Ammon's horn (tissue), 1 donor: ENCODE measurements around the gene ACMSD.
A peak's percentile ranks its signal among the peaks of the same experiment; 100 is the strongest.
"Not testable (repeated sequence)": the region's sequence is repeated elsewhere in the genome, so short reads cannot be mapped to it uniquely, and the experiment has no call there.

ENCODE experiments used
- DNase-seq: peaks from one replicate; pipeline ENCODE4 v3.0.0-alpha.2; 2016; ENCODE audit warnings: low spot score

Gene ACMSD

GRCh38 chr2:134838143-134838620 lies at the start of gene ACMSD:
Gene ACMSD (plus strand): TSS chr2:134838616. CDS start chr2:134838683, 67 bp downstream.
- no peak for DNase-seq

- no peak for DNase-seq
Measured at GRCh38 chr2:134790487-134790886, 47.9 kb upstream of the ACMSD start.

GRCh38 chr2:134791616-134792015 lies 46.8 kb upstream of the ACMSD start:
- peak; percentile 35 for DNase-seq

GRCh38 chr2:134792186-134792585 lies 46.2 kb upstream of the ACMSD start:
- DNase-seq, result peak; percentile 43

- DNase-seq, result no peak
Measured at GRCh38 chr2:134795765-134796164, 42.7 kb upstream of the ACMSD start.

- no peak for DNase-seq
Measured at GRCh38 chr2:134796373-134796772, 42.0 kb upstream of the ACMSD start.

GRCh38 chr2:134799936-134800335 lies 38.5 kb upstream of the ACMSD start:
- DNase-seq, result no peak

GRCh38 chr2:134800341-134800740 lies 38.1 kb upstream of the ACMSD start:
- DNase-seq, result no peak

- DNase-seq, result not testable (repeated sequence)
Measured at GRCh38 chr2:134803609-134804405, 34.6 kb upstream of the ACMSD start.

GRCh38 chr2:134815741-134816140 lies 22.7 kb upstream of the ACMSD start:
- DNase-seq, result no peak

GRCh38 chr2:134818321-134818720 lies 20.1 kb upstream of the ACMSD start:
- no peak for DNase-seq

GRCh38 chr2:134819334-134819733 lies 19.1 kb upstream of the ACMSD start:
- DNase-seq, result no peak

- no peak for DNase-seq
Measured at GRCh38 chr2:134823431-134823830, 15.0 kb upstream of the ACMSD start.

- no peak for DNase-seq
Measured at GRCh38 chr2:134823832-134824231, 14.6 kb upstream of the ACMSD start.

GRCh38 chr2:134825716-134826115 lies 12.7 kb upstream of the ACMSD start:
- not testable (repeated sequence) for DNase-seq

- DNase-seq, result no peak
Measured at GRCh38 chr2:134835471-134835870, 2.9 kb upstream of the ACMSD start.

- DNase-seq, result no peak
Measured at GRCh38 chr2:134836986-134837385, 1.4 kb upstream of the ACMSD start.

GRCh38 chr2:134839649-134840048 lies 1.2 kb downstream of the ACMSD start:
- no peak for DNase-seq

- DNase-seq, result no peak
Measured at GRCh38 chr2:134842930-134843490, 4.6 kb downstream of the ACMSD start.

- no peak for DNase-seq
Measured at GRCh38 chr2:134843968-134844367, 5.6 kb downstream of the ACMSD start.

- no peak for DNase-seq
Measured at GRCh38 chr2:134845028-134845427, 6.6 kb downstream of the ACMSD start.

GRCh38 chr2:134845719-134846118 lies 7.3 kb downstream of the ACMSD start:
- DNase-seq, result no peak

- DNase-seq, result no peak
Measured at GRCh38 chr2:134846213-134846612, 7.8 kb downstream of the ACMSD start.

GRCh38 chr2:134847582-134847981 lies 9.2 kb downstream of the ACMSD start:
- not testable (repeated sequence) for DNase-seq
